Measurements from ENCODE around the gene LAMB1. TPM values are rescaled to one million over a fixed set of nuclear protein-coding genes. Genes with fewer than 3 reads are reported as not detected.
A peak's percentile ranks its signal among the peaks of the same experiment; 100 is the strongest.

Gene LAMB1
- 100 to 1,000 TPM; 115 to 324 (median 300) TPM for total RNA-seq

DNA sequence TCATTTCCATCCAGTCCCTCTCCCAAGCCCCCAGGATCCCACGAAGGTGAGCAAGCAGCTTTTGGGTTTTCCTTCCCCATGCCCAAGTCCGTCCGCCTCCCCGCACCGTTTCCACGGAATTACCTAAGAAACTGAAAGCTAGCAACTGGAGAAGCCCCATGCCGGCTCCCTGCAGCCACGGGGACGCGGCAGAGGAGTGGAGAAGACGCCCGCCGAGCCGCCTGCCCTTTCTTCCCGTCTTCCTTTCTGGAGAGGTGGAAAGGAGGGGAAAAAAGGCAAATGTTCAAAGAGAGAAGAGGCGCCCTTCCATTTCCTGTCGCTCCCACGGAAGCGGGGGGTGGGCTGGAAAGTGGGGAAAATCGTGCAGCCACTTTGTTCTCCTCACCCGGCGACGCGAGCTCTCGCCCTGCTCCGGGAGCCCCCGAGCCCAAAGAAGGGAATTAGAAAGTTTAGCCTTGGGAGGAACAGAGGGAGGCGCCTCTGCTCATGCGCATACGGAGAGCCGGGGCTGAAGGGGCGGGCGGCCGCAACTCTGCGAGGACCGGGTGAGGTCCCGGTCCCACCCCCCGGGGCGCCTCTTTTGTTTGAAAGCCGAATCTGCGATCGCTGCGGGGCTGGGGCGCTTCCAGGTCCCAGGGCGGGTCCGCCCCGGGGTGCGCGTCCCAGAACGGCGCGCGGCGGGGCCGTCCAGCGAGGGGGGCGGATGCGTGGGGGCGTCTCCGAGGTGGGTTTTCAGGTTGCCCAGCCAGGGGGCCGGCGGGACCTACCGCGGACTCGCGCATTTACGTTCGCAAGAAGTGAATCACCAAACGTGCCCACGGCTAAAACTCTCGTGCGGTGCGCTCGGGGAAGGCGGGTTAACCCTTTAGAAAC lies at the start of gene LAMB1:
TSS of gene LAMB1 (minus strand) at position 436 of the 873 bp plus-strand sequence. CDS start at position 160, 276 bp downstream.
- peak within 1 kb of the TSS; percentile 57 to 82 for H3K27ac ChIP-seq
- H3K4me1 ChIP-seq = peaks cover 0 to 4% of the 10 kb centered on the region in 2 donors
- no peak for DNase-seq (ENCODE audit: low spot score in 2 of 2)
- TF ChIP-seq POLR2AphosphoS5 (IDR thresholded peaks at IDR 0.05) (peak in 1 of 3 donors; percentile 50), POLR2A (IDR thresholded peaks at IDR 0.05) (no peak)
- H3K36me3 ChIP-seq = no peaks in the 10 kb centered on the region
- intact Hi-C loops (cut with DNase I; ENCODE audit: low total_unique reads) = no loop called here
- H3K4me3 ChIP-seq = peak within 1 kb of the TSS; percentile 54 to 82 (median 68)
- H3K9me3 ChIP-seq = no peaks in the 10 kb centered on the region
- H3K27me3 ChIP-seq = peaks cover 0 to 19% of the 10 kb centered on the region in 2 donors

DNA sequence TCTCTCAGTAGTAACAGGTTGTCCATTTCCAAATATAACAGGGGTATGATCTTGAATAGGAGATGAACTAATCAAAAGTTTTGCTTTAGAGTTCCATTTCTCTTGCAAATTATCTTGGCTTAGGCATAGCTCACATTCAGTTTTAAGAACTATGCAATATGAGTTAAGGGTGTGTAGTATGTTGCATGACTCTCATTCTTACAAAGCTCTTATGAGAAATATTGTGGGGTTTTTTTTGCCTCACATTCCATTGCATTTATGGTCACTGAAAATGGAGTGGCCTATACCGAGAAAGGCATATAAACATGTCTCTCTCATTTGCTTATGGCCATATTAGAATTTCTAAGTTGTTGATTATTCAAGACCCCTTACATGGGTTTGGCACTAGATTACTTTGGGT lies 48.5 kb upstream of the LAMB1 start:
- Histone ChIP-seq H3K36me3 (no peaks in the 10 kb centered on the region), H3K4me1 (no peaks in the 10 kb centered on the region), H3K27ac (no peak overlapping the region), H3K4me3 (no peak overlapping the region), H3K9me3 (no peaks in the 10 kb centered on the region), H3K27me3 (no peaks in the 10 kb centered on the region)
- TF ChIP-seq, protein P1, sequence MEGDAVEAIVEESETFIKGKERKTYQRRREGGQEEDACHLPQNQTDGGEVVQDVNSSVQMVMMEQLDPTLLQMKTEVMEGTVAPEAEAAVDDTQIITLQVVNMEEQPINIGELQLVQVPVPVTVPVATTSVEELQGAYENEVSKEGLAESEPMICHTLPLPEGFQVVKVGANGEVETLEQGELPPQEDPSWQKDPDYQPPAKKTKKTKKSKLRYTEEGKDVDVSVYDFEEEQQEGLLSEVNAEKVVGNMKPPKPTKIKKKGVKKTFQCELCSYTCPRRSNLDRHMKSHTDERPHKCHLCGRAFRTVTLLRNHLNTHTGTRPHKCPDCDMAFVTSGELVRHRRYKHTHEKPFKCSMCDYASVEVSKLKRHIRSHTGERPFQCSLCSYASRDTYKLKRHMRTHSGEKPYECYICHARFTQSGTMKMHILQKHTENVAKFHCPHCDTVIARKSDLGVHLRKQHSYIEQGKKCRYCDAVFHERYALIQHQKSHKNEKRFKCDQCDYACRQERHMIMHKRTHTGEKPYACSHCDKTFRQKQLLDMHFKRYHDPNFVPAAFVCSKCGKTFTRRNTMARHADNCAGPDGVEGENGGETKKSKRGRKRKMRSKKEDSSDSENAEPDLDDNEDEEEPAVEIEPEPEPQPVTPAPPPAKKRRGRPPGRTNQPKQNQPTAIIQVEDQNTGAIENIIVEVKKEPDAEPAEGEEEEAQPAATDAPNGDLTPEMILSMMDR (IDR thresholded peaks at IDR 0.05) = no peak
- TF ChIP-seq POLR2A (IDR thresholded peaks at IDR 0.05) = no peak
- TF ChIP-seq POLR2AphosphoS5 (IDR thresholded peaks at IDR 0.05) = no peak
- intact Hi-C loops (cut with DNase I; ENCODE audit: low total_unique reads) = no loop called here
- DNase-seq (ENCODE audit: low spot score in 2 of 2) = no peak

DNA sequence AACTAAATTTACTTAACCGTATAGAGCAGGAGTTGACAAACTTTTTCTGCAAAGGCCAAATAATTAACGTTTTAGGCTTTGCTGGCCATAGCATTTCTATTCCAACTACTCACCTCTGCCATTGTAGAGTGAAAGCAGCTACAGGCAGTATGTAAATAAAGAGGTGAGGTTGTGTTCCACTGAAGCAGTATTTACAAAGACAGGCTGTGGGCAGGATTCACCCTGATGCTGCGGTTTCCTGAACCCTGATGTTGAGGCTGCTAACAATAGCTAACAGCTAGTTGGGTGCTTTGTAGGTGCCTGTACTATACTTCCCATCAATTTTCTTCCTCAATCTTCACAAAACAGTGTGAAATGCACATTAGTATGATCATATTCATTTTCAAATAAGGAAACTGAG lies 47.0 kb upstream of the LAMB1 start:
- H3K27me3 ChIP-seq = no peaks in the 10 kb centered on the region
- TF ChIP-seq POLR2A (IDR thresholded peaks at IDR 0.05) = no peak
- TF ChIP-seq, protein P1 (IDR thresholded peaks at IDR 0.05) = no peak
- no peak for TF ChIP-seq POLR2AphosphoS5 (IDR thresholded peaks at IDR 0.05)
- H3K9me3 ChIP-seq = no peaks in the 10 kb centered on the region
- H3K4me3 ChIP-seq = no peak overlapping the region
- DNase-seq (ENCODE audit: low spot score in 2 of 2) = no peak
- no peak overlapping the region for H3K27ac ChIP-seq
- H3K36me3 ChIP-seq = no peaks in the 10 kb centered on the region
- H3K4me1 ChIP-seq = no peaks in the 10 kb centered on the region
- intact Hi-C loops (cut with DNase I; ENCODE audit: low total_unique reads) = no loop called here

DNA sequence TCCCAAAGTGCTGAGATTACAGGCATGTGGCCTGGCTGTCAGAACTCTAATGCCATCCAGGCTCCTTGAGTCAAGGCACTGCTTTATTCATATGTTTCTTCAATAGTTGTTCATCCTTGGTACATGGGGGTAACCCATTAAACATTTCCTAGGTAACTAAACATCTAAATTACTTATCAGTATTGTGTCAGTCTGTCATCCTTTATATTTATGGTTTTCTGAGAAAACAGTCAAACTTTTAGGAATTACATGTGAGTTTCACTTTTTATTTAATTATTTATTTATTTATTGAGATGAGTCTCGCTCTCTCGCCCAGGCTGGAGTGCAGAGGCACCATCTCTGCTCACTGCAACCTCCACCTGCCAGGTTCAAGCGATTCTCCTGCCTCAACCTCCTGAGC lies 45.5 kb upstream of the LAMB1 start:
- TF ChIP-seq, protein P1 (IDR thresholded peaks at IDR 0.05) = no peak
- TF ChIP-seq POLR2A (IDR thresholded peaks at IDR 0.05) (no peak), POLR2AphosphoS5 (IDR thresholded peaks at IDR 0.05) (no peak)
- H3K27me3 ChIP-seq = no peaks in the 10 kb centered on the region
- intact Hi-C loops (cut with DNase I; ENCODE audit: low total_unique reads) = no loop called here
- no peaks in the 10 kb centered on the region for H3K36me3 ChIP-seq
- no peak overlapping the region for H3K27ac ChIP-seq
- no peaks in the 10 kb centered on the region for H3K4me1 ChIP-seq
- H3K4me3 ChIP-seq = no peak overlapping the region
- H3K9me3 ChIP-seq = no peaks in the 10 kb centered on the region
- DNase-seq (ENCODE audit: low spot score in 2 of 2) = no peak

DNA sequence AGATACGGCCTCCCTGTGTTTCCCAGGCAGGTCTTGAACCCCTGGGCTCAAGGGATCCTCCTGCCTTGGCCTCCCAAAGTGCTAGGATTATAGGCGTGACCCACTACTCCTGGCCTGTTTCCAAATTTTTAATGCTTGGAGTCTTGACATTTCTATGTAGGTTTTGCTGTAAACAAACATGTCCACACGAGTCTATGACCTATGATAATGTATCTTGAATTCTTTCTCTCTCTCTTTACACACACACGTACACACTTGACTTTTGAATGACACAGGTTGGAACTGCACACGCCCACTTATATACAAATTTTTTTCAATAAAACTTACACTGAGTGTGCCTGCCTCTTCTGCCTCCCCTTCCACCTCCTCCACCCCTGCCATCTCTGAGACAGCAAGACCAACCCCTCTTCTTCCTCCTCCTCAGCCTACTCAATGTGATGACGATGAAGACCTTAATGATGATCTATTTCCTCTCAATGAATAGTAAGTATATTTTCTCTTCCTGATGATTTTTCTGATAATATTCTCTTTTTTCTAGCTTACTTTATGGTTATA lies 44.1 kb upstream of the LAMB1 start:
- no peaks in the 10 kb centered on the region for H3K9me3 ChIP-seq
- H3K4me1 ChIP-seq = no peaks in the 10 kb centered on the region
- H3K4me3 ChIP-seq = no peak overlapping the region
- TF ChIP-seq POLR2A (IDR thresholded peaks at IDR 0.05) (no peak), POLR2AphosphoS5 (IDR thresholded peaks at IDR 0.05) (no peak)
- TF ChIP-seq, protein P1 (IDR thresholded peaks at IDR 0.05) = no peak
- no peak for DNase-seq (ENCODE audit: low spot score in 2 of 2)
- no peaks in the 10 kb centered on the region for H3K27me3 ChIP-seq
- no peak overlapping the region for H3K27ac ChIP-seq
- intact Hi-C loops (cut with DNase I; ENCODE audit: low total_unique reads) = no loop called here
- H3K36me3 ChIP-seq = no peaks in the 10 kb centered on the region

Measured in breast epithelium (tissue), 4 donors.